GM12864 (cell line): ENCODE results near the gene SEPTIN5.
A peak's percentile ranks its signal among the peaks of the same experiment; 100 is the strongest.

Source experiments
- DNase-seq: peaks from one replicate; pipeline ENCODE4 v3.0.0-alpha.2; 2011; ENCODE audit warnings: low read depth
- H3K4me3 ChIP-seq: 2 replicates; pipeline ENCODE4 v1.5.1; 2011; ENCODE audit warnings: mild to moderate bottlenecking, low read depth, low read length, control low read depth
- TF ChIP-seq, protein P1 (sequence below): IDR thresholded peaks from 2 replicates; pipeline ENCODE4 v1.5.1; 2011; ENCODE audit warnings: low read depth, mild to moderate bottlenecking, moderate library complexity, low read length, control low read depth, inconsistent platforms; ENCODE audit errors: missing control alignments

The SEPTIN5 gene

DNA sequence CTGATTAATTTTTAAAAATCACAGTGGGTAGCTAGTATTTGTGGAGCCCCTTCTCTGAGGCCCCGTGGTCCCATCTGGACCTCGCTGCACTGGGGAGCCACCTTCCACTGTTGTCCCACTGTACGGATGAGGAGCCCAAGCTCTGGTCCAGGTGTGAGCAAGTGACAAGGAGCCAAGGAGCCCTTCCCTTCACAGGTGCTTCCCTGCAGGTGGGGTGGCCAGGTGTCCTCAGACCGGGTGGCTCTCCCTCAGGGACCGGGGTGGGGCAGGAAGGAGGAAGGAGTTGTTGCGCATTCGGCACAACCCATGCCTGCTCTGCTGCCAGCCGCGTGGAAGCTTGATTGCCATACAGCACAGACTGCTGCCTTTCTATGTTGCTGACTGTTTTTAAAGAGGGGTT is 10.4 kb upstream of the SEPTIN5 start:
- H3K4me3 ChIP-seq = no peak overlapping the region
- DNase-seq = no peak
- TF ChIP-seq, protein P1, sequence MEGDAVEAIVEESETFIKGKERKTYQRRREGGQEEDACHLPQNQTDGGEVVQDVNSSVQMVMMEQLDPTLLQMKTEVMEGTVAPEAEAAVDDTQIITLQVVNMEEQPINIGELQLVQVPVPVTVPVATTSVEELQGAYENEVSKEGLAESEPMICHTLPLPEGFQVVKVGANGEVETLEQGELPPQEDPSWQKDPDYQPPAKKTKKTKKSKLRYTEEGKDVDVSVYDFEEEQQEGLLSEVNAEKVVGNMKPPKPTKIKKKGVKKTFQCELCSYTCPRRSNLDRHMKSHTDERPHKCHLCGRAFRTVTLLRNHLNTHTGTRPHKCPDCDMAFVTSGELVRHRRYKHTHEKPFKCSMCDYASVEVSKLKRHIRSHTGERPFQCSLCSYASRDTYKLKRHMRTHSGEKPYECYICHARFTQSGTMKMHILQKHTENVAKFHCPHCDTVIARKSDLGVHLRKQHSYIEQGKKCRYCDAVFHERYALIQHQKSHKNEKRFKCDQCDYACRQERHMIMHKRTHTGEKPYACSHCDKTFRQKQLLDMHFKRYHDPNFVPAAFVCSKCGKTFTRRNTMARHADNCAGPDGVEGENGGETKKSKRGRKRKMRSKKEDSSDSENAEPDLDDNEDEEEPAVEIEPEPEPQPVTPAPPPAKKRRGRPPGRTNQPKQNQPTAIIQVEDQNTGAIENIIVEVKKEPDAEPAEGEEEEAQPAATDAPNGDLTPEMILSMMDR = no peak

DNA sequence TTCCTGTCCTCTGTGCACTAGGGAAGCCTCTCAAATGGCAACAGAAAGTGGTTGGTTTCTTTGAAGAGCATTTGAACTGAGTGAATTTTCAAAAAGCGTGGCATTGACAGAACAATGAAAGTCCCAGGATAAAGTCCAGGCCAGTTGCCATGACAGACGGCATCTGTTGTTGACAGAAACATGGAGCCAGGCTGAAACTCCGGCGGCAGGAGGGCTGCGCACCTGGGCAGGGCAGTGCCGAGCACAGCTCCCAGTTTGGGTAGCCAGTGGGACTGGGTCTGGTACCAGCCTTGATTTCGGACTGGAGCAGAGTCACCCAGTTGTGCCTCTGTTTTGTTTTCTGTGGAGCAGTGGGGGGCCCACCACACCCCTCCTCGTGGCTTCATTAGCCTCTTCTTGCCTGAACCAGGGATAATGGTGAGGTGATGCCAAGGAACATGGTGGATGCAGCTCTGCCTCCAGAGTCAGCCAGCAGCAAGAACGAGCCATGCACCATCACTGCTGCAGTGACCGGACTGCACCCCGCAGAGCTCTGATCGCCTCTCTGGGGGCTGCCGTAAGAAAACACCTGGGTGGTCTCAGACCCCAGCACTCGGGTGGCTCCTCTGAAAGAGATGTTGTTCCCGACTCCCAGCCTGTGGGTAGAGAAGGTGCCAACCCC is 9.8 kb upstream of the SEPTIN5 start:
- no peak overlapping the region for H3K4me3 ChIP-seq
- TF ChIP-seq, protein P1 = no peak
- DNase-seq = no peak

- DNase-seq = no peak
- TF ChIP-seq, protein P1 = peak; percentile 4
- no peak overlapping the region for H3K4me3 ChIP-seq
Observed at GRCh38 chr22:19705181-19705934, 8.9 kb upstream of the SEPTIN5 start.

- TF ChIP-seq, protein P1 = no peak
- no peak overlapping the region for H3K4me3 ChIP-seq
- no peak for DNase-seq
Observed at GRCh38 chr22:19706661-19707151, 7.6 kb upstream of the SEPTIN5 start.

DNA sequence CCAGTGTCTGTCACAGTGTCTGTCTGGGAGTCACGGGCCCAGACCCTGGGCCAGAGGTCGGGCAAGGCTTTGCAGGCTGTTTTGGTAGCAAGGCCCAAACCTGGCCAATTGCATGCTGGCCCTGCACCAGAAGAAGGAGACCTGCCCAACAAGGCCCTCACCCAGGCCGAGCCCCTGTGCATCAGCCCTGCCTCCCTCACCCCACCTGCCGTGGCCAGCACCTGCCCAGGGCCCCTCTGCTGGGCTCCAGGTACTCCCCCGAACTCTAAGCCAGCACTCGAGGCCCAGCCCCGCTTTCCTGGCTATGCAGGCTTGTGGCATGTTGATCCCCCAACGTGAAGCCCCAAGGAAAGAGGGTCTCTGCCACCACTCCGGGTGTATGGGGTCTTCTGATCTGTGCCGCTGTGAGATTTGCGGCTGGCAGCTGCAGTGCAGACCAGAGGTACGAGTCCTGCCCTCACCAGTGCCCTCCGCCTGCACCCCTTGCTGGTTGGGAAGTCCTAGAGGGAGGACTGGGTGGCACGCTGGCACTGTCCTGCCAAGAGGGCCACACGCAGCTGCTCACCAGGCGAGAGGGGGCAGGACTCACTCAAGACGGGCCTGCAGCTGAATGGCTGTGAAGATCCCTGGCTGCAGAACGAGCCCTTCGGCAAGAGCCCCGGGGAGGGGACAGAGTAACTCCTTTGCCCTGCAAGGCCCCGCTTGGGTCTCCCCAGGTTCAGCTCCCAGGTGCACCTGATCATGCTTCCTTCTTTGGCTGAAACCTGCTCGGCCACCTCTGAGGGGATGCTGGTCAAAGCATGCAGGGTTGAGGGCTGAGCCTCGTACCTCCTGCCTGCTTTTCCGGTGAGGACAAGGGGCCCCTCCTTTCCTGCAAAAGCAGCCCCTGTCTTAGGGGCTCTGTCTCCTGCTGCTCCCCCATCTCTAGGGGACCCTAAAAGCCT is 6.7 kb upstream of the SEPTIN5 start:
- TF ChIP-seq, protein P1 = no peak
- no peak for DNase-seq
- H3K4me3 ChIP-seq = no peak overlapping the region

GRCh38 chr22:19708321-19709011 is 5.8 kb upstream of the SEPTIN5 start:
- DNase-seq = no peak
- TF ChIP-seq, protein P1 = no peak

More at GRCh38 chr22:19708321-19709011, 5.8 kb upstream of the SEPTIN5 start:
- no peak overlapping the region for H3K4me3 ChIP-seq
